Measurements from ENCODE around the gene COLEC12.

GRCh38 chr18:313931-314330, 186.6 kb downstream of the COLEC12 start:
- TF ChIP-seq CTCF (IDR thresholded peaks at IDR 0.05) = no peak
- TF ChIP-seq POLR2A (IDR thresholded peaks at IDR 0.05) = no peak
